GM13976 (cell line): ENCODE results near the gene ATG2B.

Source experiments
- DNase-seq: peaks from one replicate; pipeline ENCODE4 v3.0.0; 2012; ENCODE audit warnings: low spot score
- in situ Hi-C: fragments of 300-500 bp; cut with MboI; formaldehyde crosslinking; loops from one replicate; pipeline ENCODE4 v1.12.0; 2022; ENCODE audit warnings: low sequenced_read_pairs, mixed read lengths, inconsistent platforms; ENCODE audit not compliant: unreplicated experiment
- TF ChIP-seq, protein P1 (sequence below): IDR thresholded peaks from 2 replicates; pipeline ENCODE4 v1.5.1; 2012; ENCODE audit warnings: borderline replicate concordance, mild to moderate bottlenecking; ENCODE audit not compliant: insufficient read depth; ENCODE audit errors: extremely low read depth, missing control alignments, control extremely low read depth

Gene ATG2B

DNA sequence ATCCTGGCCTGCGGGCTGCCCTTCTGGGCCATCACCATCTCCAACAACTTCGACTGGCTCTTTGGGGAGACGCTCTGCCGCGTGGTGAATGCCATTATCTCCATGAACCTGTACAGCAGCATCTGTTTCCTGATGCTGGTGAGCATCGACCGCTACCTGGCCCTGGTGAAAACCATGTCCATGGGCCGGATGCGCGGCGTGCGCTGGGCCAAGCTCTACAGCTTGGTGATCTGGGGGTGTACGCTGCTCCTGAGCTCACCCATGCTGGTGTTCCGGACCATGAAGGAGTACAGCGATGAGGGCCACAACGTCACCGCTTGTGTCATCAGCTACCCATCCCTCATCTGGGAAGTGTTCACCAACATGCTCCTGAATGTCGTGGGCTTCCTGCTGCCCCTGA lies 122.5 kb downstream of the ATG2B start:
- no peak for DNase-seq
- TF ChIP-seq, protein P1, sequence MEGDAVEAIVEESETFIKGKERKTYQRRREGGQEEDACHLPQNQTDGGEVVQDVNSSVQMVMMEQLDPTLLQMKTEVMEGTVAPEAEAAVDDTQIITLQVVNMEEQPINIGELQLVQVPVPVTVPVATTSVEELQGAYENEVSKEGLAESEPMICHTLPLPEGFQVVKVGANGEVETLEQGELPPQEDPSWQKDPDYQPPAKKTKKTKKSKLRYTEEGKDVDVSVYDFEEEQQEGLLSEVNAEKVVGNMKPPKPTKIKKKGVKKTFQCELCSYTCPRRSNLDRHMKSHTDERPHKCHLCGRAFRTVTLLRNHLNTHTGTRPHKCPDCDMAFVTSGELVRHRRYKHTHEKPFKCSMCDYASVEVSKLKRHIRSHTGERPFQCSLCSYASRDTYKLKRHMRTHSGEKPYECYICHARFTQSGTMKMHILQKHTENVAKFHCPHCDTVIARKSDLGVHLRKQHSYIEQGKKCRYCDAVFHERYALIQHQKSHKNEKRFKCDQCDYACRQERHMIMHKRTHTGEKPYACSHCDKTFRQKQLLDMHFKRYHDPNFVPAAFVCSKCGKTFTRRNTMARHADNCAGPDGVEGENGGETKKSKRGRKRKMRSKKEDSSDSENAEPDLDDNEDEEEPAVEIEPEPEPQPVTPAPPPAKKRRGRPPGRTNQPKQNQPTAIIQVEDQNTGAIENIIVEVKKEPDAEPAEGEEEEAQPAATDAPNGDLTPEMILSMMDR, result no peak
- in situ Hi-C loops, result no loop called here

DNA sequence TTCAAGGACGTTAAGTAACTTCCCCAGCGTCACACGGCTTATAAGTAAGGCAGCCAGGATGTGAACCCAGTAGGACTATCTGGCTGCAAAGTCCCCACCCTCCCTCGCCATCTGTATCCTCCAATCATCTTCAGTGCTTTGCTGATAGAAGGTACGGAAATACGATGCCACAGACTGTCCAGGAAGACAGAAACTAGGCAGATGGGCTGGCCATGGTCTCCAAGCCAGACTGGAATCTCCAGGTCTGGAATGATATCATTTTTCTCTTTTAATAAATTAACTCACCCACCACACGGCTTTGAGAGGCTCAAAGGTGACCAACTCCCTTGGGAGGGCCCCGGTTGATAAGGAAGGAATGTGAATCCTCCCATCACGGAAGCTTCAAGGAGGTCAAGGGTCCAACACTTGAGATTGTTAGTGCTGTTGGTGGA lies 123.4 kb downstream of the ATG2B start:
- TF ChIP-seq, protein P1, result no peak
- no peak for DNase-seq
- in situ Hi-C loops, result no loop called here

DNA sequence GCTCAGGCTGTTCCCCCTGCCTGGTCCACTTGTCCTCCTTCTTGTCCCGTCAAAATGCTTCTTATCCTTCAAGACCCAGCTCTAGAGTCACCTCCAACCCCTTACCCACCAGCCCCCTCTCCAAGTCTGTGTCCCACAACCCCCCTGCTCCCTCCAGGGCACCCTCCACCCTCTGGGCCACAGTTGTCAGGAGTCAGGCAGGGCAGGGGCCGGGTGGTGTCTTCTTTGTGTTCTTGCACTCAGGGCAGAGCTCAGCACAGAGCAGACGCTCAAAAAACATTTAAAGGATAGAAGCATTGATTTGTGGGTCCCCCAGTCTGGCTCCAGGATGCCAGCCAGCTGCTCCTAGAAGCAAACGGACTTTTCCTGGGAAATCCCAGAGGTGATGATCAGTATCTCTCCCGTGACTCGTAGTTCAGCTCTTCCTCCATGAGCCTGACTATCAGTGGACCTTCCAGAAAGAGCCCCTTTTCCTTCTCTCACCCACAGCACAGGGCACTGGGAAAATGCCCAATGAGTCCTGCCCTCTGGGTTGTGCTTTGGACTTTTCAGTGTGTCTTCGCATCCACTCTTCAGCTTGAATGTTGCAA lies 124.4 kb downstream of the ATG2B start:
- no peak for DNase-seq
- TF ChIP-seq, protein P1, result no peak
- in situ Hi-C loops, result no loop called here

DNA sequence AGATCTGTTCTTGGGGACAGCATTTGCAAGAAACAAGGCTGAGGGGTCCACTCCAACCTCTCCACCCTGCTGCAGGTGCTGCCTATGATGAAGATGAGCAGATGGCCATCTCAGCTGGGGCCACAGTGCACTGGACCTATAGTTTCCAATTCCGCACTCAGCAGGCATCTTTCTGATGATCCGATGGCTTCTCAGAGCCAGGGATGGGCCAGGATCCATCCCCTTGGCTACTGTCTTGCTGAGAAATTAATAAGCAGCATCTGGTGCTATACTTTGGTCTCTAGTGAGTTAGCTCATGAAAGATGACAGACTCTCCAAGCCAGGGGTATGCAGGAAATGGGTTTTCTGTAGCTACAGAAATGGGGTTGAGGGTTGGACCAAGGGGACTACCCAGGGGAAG lies 125.5 kb downstream of the ATG2B start:
- no peak for DNase-seq
- TF ChIP-seq, protein P1, result no peak
- in situ Hi-C loops, result no loop called here

DNA sequence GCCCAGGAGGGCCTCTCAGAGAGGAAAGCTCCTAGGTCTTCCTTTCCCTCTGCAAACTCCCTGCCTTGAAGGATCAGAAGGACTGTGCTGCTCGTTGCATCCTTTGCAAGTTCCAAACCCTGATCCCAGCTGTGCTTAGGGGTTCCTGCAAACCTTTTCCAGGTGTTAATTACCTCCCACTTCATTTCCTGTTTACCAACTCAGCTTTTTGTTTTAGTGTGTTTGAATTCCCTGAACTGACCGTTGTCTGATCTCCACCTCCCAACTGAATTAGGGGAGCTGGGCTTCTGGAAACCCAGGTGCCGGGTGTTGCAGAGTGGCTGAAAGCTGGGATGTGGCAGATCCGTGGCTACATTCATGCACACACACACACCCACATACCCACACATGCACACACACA lies 127.7 kb downstream of the ATG2B start:
- in situ Hi-C loops, result no loop called here
- TF ChIP-seq, protein P1, result no peak
- DNase-seq, result no peak

DNA sequence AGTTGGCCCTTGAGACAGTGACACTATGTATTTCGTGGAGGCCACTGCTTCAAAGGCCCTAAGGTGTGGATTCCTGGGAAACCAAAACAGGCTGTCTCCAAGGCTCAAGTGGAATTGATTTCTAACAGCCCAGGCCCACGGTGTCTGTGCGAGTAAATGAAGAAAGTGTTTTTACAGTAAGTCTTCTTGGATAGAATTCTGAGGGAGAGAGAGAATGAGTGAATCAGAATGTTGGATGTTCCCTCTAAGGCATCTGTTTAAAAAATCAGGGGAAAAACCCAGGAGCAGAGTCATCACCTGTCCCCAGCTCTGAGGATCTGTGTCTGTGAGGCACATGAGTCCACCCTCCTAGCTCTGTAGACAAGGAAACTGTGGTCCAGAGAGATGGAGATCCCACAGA lies 129.5 kb downstream of the ATG2B start:
- TF ChIP-seq, protein P1, result no peak
- DNase-seq, result no peak
- in situ Hi-C loops, result no loop called here
